MM.1S (cell line): ENCODE data around the gene OR5K1.

Experiments used
- DNase-seq: peaks from one replicate; pipeline ENCODE4 v3.0.0-alpha.2; 2015
- H2AFZ ChIP-seq: fragments of 300-600 bp; sonication (generic); 2 replicates; pipeline ENCODE4 v1.6.0; 2016; ENCODE audit warnings: antibody characterized with exemption, low read length
- H3F3A ChIP-seq: fragments of 300-600 bp; sonication (generic); 2 replicates; pipeline ENCODE4 v1.6.1; 2016; ENCODE audit warnings: mild to moderate bottlenecking, antibody characterized with exemption, low read length, moderate library complexity, mixed read lengths; ENCODE audit not compliant: insufficient read depth
- H3K27ac ChIP-seq: fragments of 300-600 bp; sonication (generic); 2 replicates; pipeline ENCODE4 v1.5.1; 2016; ENCODE audit warnings: mild to moderate bottlenecking, low read length
- H3K27me3 ChIP-seq: fragments of 300-600 bp; sonication (generic); replicated peaks from 2 replicates; pipeline ENCODE4 v1.6.0; 2016; ENCODE audit warnings: low read length; ENCODE audit not compliant: insufficient read depth
- H3K36me3 ChIP-seq: fragments of 300-600 bp; sonication (generic); replicated peaks from 2 replicates; pipeline ENCODE4 v1.6.1; 2016; ENCODE audit warnings: mild to moderate bottlenecking, low read length, mixed read lengths; ENCODE audit not compliant: insufficient read depth
- H3K4me1 ChIP-seq: fragments of 300-600 bp; sonication (generic); 2 replicates; pipeline ENCODE4 v1.6.1; 2016; ENCODE audit warnings: low read length, mixed read lengths
- H3K4me2 ChIP-seq: fragments of 300-600 bp; sonication (generic); 2 replicates; pipeline ENCODE4 v1.6.0; 2016; ENCODE audit warnings: low read depth, low read length
- H3K4me3 ChIP-seq: fragments of 300-600 bp; sonication (generic); 2 replicates; pipeline ENCODE4 v1.5.1; 2016; ENCODE audit warnings: low read length, mixed read lengths
- H3K79me2 ChIP-seq: fragments of 300-600 bp; sonication (generic); 2 replicates; pipeline ENCODE4 v1.6.1; 2016; ENCODE audit warnings: mixed run types, low read length, mixed read lengths
- H3K9ac ChIP-seq: fragments of 300-600 bp; sonication (generic); 2 replicates; pipeline ENCODE4 v1.6.1; 2016; ENCODE audit warnings: low read length, mixed read lengths
- H3K9me2 ChIP-seq: fragments of 300-600 bp; sonication (generic); replicated peaks from 2 replicates; pipeline ENCODE4 v1.6.1; 2016; ENCODE audit warnings: mild to moderate bottlenecking, low read length, mixed read lengths; ENCODE audit not compliant: insufficient read depth
- H3K9me3 ChIP-seq: fragments of 300-600 bp; sonication (generic); replicated peaks from 2 replicates; pipeline ENCODE4 v1.6.1; 2016; ENCODE audit warnings: mild to moderate bottlenecking, low read length, mixed read lengths; ENCODE audit not compliant: insufficient read depth
- H4K20me1 ChIP-seq: fragments of 300-600 bp; sonication (generic); 2 replicates; pipeline ENCODE4 v1.6.1; 2016; ENCODE audit warnings: mild to moderate bottlenecking, low read length, moderate library complexity, mixed read lengths; ENCODE audit not compliant: insufficient read depth
- CTCF ChIP-seq: fragments of 300-600 bp; sonication (generic); IDR thresholded peaks from 2 replicates; pipeline ENCODE4 v1.5.1; 2016; ENCODE audit warnings: antibody characterized with exemption, low read length, mixed read lengths
- EZH2 ChIP-seq: fragments of 300-600 bp; sonication (generic); optimal IDR thresholded peaks from 2 replicates; pipeline ENCODE3; 2017; ENCODE audit warnings: low read depth, mild to moderate bottlenecking, antibody characterized with exemption, low read length, mixed read lengths
- EZH2phosphoT487 ChIP-seq: fragments of 300-600 bp; sonication (generic); IDR thresholded peaks from 2 replicates; pipeline ENCODE4 v1.6.1; 2018; ENCODE audit warnings: antibody characterized with exemption, low read length

OR5K1 gene

GRCh38 chr3:98514948-98515347 lies 51.9 kb downstream of the OR5K1 start:
- H3F3A ChIP-seq = no peaks in the 10 kb centered on the region
- no peak overlapping the region for H2AFZ ChIP-seq
- no peak for DNase-seq
- no peaks in the 10 kb centered on the region for H3K27me3 ChIP-seq
- H3K27ac ChIP-seq = no peak overlapping the region
- no peak overlapping the region for H3K4me3 ChIP-seq
- no peaks in the 10 kb centered on the region for H3K9me3 ChIP-seq
- H3K9ac ChIP-seq = no peak overlapping the region
- no peaks in the 10 kb centered on the region for H3K9me2 ChIP-seq
- H3K4me1 ChIP-seq = no peaks in the 10 kb centered on the region
- H3K36me3 ChIP-seq = no peaks in the 10 kb centered on the region
- H4K20me1 ChIP-seq = no peaks in the 10 kb centered on the region
- TF ChIP-seq EZH2phosphoT487 (no peak), CTCF (no peak), EZH2 (no peak)
- peaks cover 15% of the 10 kb centered on the region for H3K79me2 ChIP-seq
- no peak overlapping the region for H3K4me2 ChIP-seq

GRCh38 chr3:98518816-98519215 lies 55.8 kb downstream of the OR5K1 start:
- Histone ChIP-seq H3K4me2 (no peak overlapping the region), H4K20me1 (no peaks in the 10 kb centered on the region), H3K36me3 (no peaks in the 10 kb centered on the region; the same call in 1 of the 2 replicates), H3K9ac (no peak overlapping the region), H2AFZ (no peak overlapping the region), H3K4me3 (no peak overlapping the region), H3K27ac (no peak overlapping the region), H3K27me3 (no peaks in the 10 kb centered on the region), H3K9me3 (no peaks in the 10 kb centered on the region), H3K9me2 (no peaks in the 10 kb centered on the region), H3K4me1 (peaks cover 12% of the 10 kb centered on the region), H3K79me2 (peaks cover 43% of the 10 kb centered on the region), H3F3A (no peaks in the 10 kb centered on the region)
- TF ChIP-seq EZH2 (no peak), EZH2phosphoT487 (no peak), CTCF (no peak)
- no peak for DNase-seq

GRCh38 chr3:98519351-98519750 lies 56.4 kb downstream of the OR5K1 start:
- TF ChIP-seq EZH2phosphoT487 (no peak), CTCF (no peak), EZH2 (no peak)
- Histone ChIP-seq H2AFZ (no peak overlapping the region), H3K27ac (no peak overlapping the region), H3K4me1 (peaks cover 12% of the 10 kb centered on the region), H3K79me2 (peaks cover 43% of the 10 kb centered on the region), H3K9me2 (no peaks in the 10 kb centered on the region), H3K9ac (no peak overlapping the region), H3K4me3 (no peak overlapping the region), H3K36me3 (no peaks in the 10 kb centered on the region; the same call in 1 of the 2 replicates), H3K4me2 (no peak overlapping the region), H3K9me3 (no peaks in the 10 kb centered on the region), H3K27me3 (no peaks in the 10 kb centered on the region), H3F3A (no peaks in the 10 kb centered on the region), H4K20me1 (no peaks in the 10 kb centered on the region)
- no peak for DNase-seq
